AG09319 (cell line): ENCODE results near the gene ITGA6.

Experiments used
- DNase-seq: peaks from one replicate; pipeline ENCODE4 v3.0.0-alpha.2; 2010; ENCODE audit warnings: low read depth; ENCODE audit errors: extremely low read depth
- CTCF ChIP-seq: IDR thresholded peaks from 2 replicates; pipeline ENCODE4 v1.5.1; 2011; ENCODE audit warnings: low read depth, mild to moderate bottlenecking, inconsistent platforms, low read length, moderate library complexity

Gene ITGA6

GRCh38 chr2:172429301-172429968 is 2.0 kb downstream of the ITGA6 start:
- TF ChIP-seq CTCF: no peak
- no peak for DNase-seq

GRCh38 chr2:172430027-172430426 is 2.6 kb downstream of the ITGA6 start:
- no peak for TF ChIP-seq CTCF
- no peak for DNase-seq

DNA sequence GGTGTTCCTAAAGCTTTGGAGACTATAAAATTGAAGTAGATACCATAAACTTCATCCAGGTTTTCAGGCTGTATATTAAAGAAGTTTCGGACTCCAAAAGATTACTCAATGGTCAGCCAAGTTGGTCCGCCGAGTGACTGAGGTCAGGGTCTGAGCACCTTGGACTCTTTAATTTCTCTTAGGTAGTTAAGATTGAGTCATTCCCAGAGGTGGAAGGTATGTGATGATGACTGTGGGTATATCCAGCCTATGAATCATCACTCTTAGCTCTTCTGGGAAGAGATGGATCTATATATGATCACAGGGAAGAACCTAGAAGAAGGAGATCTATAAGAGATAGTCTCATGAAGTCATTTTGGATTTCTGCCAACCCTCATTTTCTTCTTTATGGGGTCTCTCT is 3.3 kb downstream of the ITGA6 start:
- no peak for TF ChIP-seq CTCF
- no peak for DNase-seq

GRCh38 chr2:172431463-172431862 is 4.1 kb downstream of the ITGA6 start:
- DNase-seq: no peak
- no peak for TF ChIP-seq CTCF

- no peak for TF ChIP-seq CTCF
- DNase-seq: no peak
Measured at GRCh38 chr2:172431993-172432392, 4.6 kb downstream of the ITGA6 start.

- no peak for TF ChIP-seq CTCF
- DNase-seq: no peak
Measured at GRCh38 chr2:172433144-172433543, 5.8 kb downstream of the ITGA6 start.

DNA sequence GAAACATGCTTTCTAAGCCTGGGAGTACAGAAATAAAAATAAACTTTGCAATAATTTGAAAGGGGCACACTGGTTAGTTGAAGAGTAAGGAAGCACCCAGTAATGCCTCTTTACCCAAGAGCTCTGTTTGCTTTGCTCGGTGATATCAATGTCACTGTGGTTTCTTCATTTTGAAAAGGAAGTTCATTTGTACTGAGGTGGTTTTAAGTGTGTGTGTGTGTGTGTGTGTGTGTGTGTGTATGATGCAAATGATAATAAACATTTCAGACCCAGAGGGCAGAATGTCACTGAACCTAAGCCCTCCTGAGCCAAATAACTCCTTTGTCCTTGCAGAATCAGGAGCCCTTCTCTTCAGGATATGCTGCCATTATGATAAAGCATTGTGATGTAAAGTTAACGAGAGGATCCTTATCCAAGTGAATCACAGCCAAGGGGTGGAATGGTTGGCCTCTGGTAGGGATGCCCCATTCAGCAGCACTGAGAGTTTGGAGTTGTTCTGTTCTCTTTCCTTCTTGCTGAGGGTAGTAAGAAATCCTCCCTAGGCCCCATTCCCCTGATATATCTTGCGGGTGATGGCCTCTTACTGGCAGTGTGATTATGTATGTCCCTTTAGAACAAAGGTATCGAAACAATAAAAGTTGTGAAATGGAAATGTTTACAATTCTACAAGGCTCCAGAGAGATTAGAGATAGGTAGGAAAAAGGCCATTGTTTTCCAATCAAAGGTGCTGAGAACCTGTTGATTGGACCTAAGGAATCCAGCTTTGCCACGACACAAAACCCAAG is 7.6 kb downstream of the ITGA6 start:
- no peak for DNase-seq
- no peak for TF ChIP-seq CTCF
